Ectodermal cell (in vitro differentiated cells): ENCODE results near the gene KHDRBS2.

Experiments used
- H3K27ac ChIP-seq: 2 replicates; pipeline ENCODE4 v1.7.0; 2013; ENCODE audit warnings: mild to moderate bottlenecking, low read depth, low read length; ENCODE audit not compliant: insufficient read depth, poor library complexity, severe bottlenecking
- H3K27me3 ChIP-seq: 2 replicates; pipeline ENCODE4 v1.7.0; 2013; ENCODE audit warnings: mild to moderate bottlenecking, low read length; ENCODE audit not compliant: insufficient read depth, control insufficient read depth, poor library complexity, severe bottlenecking
- H3K36me3 ChIP-seq: one replicate; pipeline ENCODE4 v1.7.0; 2013; ENCODE audit warnings: low read length; ENCODE audit not compliant: control insufficient read depth, insufficient read depth
- H3K4me1 ChIP-seq: one replicate; pipeline ENCODE4 v1.7.0; 2013; ENCODE audit warnings: low read length; ENCODE audit not compliant: control insufficient read depth, insufficient read depth
- H3K4me3 ChIP-seq: 2 replicates; pipeline ENCODE4 v1.7.0; 2013; ENCODE audit warnings: low read depth, low read length, control low read depth; ENCODE audit not compliant: insufficient read depth
- H3K9me3 ChIP-seq: 2 replicates; pipeline ENCODE4 v1.7.0; 2013; ENCODE audit warnings: mild to moderate bottlenecking, low read length, moderate library complexity; ENCODE audit not compliant: control insufficient read depth
- WGBS, 2 experiments: methylation state at CpG; one replicate each; pipeline ENCODE4 v1.1.7; 2013; ENCODE audit warnings: missing lambda C conversion rate in 2 of 2; 5-methylcytosine and 5-hydroxymethylcytosine counted together

The KHDRBS2 gene

GRCh38 chr6:62119401-62119800 is 166.6 kb downstream of the KHDRBS2 start:
- 91 to 100% methylated on average over 1 of the region's 1 CpG for WGBS, 2 experiments
- no peaks in the 10 kb centered on the region for H3K27me3 ChIP-seq
- no peak overlapping the region for H3K27ac ChIP-seq
- no peaks in the 10 kb centered on the region for H3K4me1 ChIP-seq
- H3K36me3 ChIP-seq = no peaks in the 10 kb centered on the region
- no peaks in the 10 kb centered on the region for H3K9me3 ChIP-seq
- no peak overlapping the region for H3K4me3 ChIP-seq

GRCh38 chr6:62103186-62103859 is 182.7 kb downstream of the KHDRBS2 start:
- 94 to 98% methylated on average over 7 to 8 of the region's 8 CpGs for whole genome bisulfite sequencing, 2 experiments
- Histone ChIP-seq H3K4me3 (no peak overlapping the region), H3K27me3 (no peaks in the 10 kb centered on the region), H3K4me1 (no peaks in the 10 kb centered on the region), H3K36me3 (no peaks in the 10 kb centered on the region), H3K27ac (no peak overlapping the region), H3K9me3 (no peaks in the 10 kb centered on the region)

GRCh38 chr6:62102387-62102786 is 183.6 kb downstream of the KHDRBS2 start:
- Histone ChIP-seq H3K36me3 (no peaks in the 10 kb centered on the region), H3K4me3 (no peak overlapping the region), H3K27ac (no peak overlapping the region), H3K4me1 (no peaks in the 10 kb centered on the region), H3K27me3 (no peaks in the 10 kb centered on the region), H3K9me3 (no peaks in the 10 kb centered on the region)
- 95 to 97% methylated on average over 5 of the region's 5 CpGs for WGBS, 2 experiments

- Histone ChIP-seq H3K27ac (no peak overlapping the region), H3K27me3 (no peaks in the 10 kb centered on the region), H3K9me3 (no peaks in the 10 kb centered on the region), H3K4me1 (no peaks in the 10 kb centered on the region), H3K36me3 (no peaks in the 10 kb centered on the region), H3K4me3 (no peak overlapping the region)
- WGBS, 2 experiments = 94 to 96% methylated on average over 4 to 5 of the region's 5 CpGs
Measured at GRCh38 chr6:62090442-62091229, 195.4 kb downstream of the KHDRBS2 start.

- Histone ChIP-seq H3K4me3 (no peak overlapping the region), H3K27me3 (no peaks in the 10 kb centered on the region), H3K9me3 (no peaks in the 10 kb centered on the region), H3K27ac (no peak overlapping the region), H3K36me3 (no peaks in the 10 kb centered on the region), H3K4me1 (no peaks in the 10 kb centered on the region)
- 93% methylated on average over 3 of the region's 3 CpGs for WGBS, 2 experiments
Measured at GRCh38 chr6:62089781-62090180, 196.2 kb downstream of the KHDRBS2 start.

- Histone ChIP-seq H3K36me3 (no peaks in the 10 kb centered on the region), H3K27me3 (no peaks in the 10 kb centered on the region), H3K4me3 (no peak overlapping the region), H3K4me1 (no peaks in the 10 kb centered on the region), H3K9me3 (no peaks in the 10 kb centered on the region), H3K27ac (no peak overlapping the region)
- 57 to 72% methylated on average over 2 of the region's 2 CpGs for WGBS, 2 experiments
Measured at GRCh38 chr6:62086047-62086446, 200.0 kb downstream of the KHDRBS2 start.

- Histone ChIP-seq H3K27me3 (no peaks in the 10 kb centered on the region), H3K36me3 (no peaks in the 10 kb centered on the region), H3K4me1 (no peaks in the 10 kb centered on the region), H3K27ac (no peak overlapping the region), H3K4me3 (no peak overlapping the region), H3K9me3 (no peaks in the 10 kb centered on the region)
- WGBS, 2 experiments = no CpG with 5 or more reads among the region's 2 CpGs
Measured at GRCh38 chr6:62075869-62076268, 210.2 kb downstream of the KHDRBS2 start.

- Histone ChIP-seq H3K9me3 (no peaks in the 10 kb centered on the region), H3K36me3 (peaks cover 4% of the 10 kb centered on the region), H3K27ac (no peak overlapping the region), H3K4me1 (no peaks in the 10 kb centered on the region), H3K4me3 (no peak overlapping the region), H3K27me3 (no peaks in the 10 kb centered on the region)
- WGBS, 2 experiments = 94 to 96% methylated on average over 3 of the region's 3 CpGs
Measured at GRCh38 chr6:62059901-62060300, 226.1 kb downstream of the KHDRBS2 start.

GRCh38 chr6:62057300-62057699 is 228.7 kb downstream of the KHDRBS2 start:
- Histone ChIP-seq H3K27ac (no peak overlapping the region), H3K9me3 (no peaks in the 10 kb centered on the region), H3K4me1 (no peaks in the 10 kb centered on the region), H3K36me3 (peaks cover 4% of the 10 kb centered on the region), H3K4me3 (no peak overlapping the region), H3K27me3 (no peaks in the 10 kb centered on the region)

- WGBS, 2 experiments = no CpG with 5 or more reads among the region's 2 CpGs
Measured at GRCh38 chr6:62045502-62045901, 240.5 kb downstream of the KHDRBS2 start.

More at GRCh38 chr6:62045502-62045901, 240.5 kb downstream of the KHDRBS2 start:
- H3K27me3 ChIP-seq = no peaks in the 10 kb centered on the region
- no peaks in the 10 kb centered on the region for H3K36me3 ChIP-seq
- no peak overlapping the region for H3K4me3 ChIP-seq
- no peak overlapping the region for H3K27ac ChIP-seq
- H3K9me3 ChIP-seq = no peaks in the 10 kb centered on the region
- no peaks in the 10 kb centered on the region for H3K4me1 ChIP-seq
